ENCODE results near the gene SH3GL3.

SH3GL3 gene

GRCh38 chr15:83610132-83610531 lies 163.0 kb downstream of the SH3GL3 start:
- TF ChIP-seq CTCF (IDR thresholded peaks at IDR 0.05; ENCODE audit: low read depth, low read length), result no peak
- DNase-seq (ENCODE audit: low read depth in 2 of 2), result no peak
- H3K4me3 ChIP-seq (replicated peaks in 1 of 2; ENCODE audit: low read depth in 2 of 2, low read length in 2 of 2), result no peak overlapping the region

- no peak for TF ChIP-seq CTCF (IDR thresholded peaks at IDR 0.05; ENCODE audit: low read depth, low read length)
- H3K4me3 ChIP-seq (replicated peaks in 1 of 2; ENCODE audit: low read depth in 2 of 2, low read length in 2 of 2), result no peak overlapping the region
- DNase-seq (ENCODE audit: low read depth in 2 of 2), result no peak
These were observed 164.0 kb downstream of the SH3GL3 start for GRCh38 chr15:83610901-83611685.

GRCh38 chr15:83612226-83612625 lies 165.1 kb downstream of the SH3GL3 start:
- no peak for TF ChIP-seq CTCF (IDR thresholded peaks at IDR 0.05; ENCODE audit: low read depth, low read length)
- H3K4me3 ChIP-seq (replicated peaks in 1 of 2; ENCODE audit: low read depth in 2 of 2, low read length in 2 of 2), result no peak overlapping the region

GRCh38 chr15:83612898-83613635 lies 165.9 kb downstream of the SH3GL3 start:
- no peak for TF ChIP-seq CTCF (IDR thresholded peaks at IDR 0.05; ENCODE audit: low read depth, low read length)
- DNase-seq (ENCODE audit: low read depth in 2 of 2), result no peak
- H3K4me3 ChIP-seq (replicated peaks in 1 of 2; ENCODE audit: low read depth in 2 of 2, low read length in 2 of 2), result no peak overlapping the region

More at GRCh38 chr15:83612226-83612625, 165.1 kb downstream of the SH3GL3 start:
- DNase-seq (ENCODE audit: low read depth in 2 of 2), result no peak

- no peak for TF ChIP-seq CTCF (IDR thresholded peaks at IDR 0.05; ENCODE audit: low read depth, low read length)
- no peak overlapping the region for H3K4me3 ChIP-seq (replicated peaks in 1 of 2; ENCODE audit: low read depth in 2 of 2, low read length in 2 of 2)
- DNase-seq (ENCODE audit: low read depth in 2 of 2), result peak in 1 of 2 donors; percentile 25
These were observed 166.6 kb downstream of the SH3GL3 start for GRCh38 chr15:83613714-83614113.

- no peak for DNase-seq (ENCODE audit: low read depth in 2 of 2)
- no peak overlapping the region for H3K4me3 ChIP-seq (replicated peaks in 1 of 2; ENCODE audit: low read depth in 2 of 2, low read length in 2 of 2)
- TF ChIP-seq CTCF (IDR thresholded peaks at IDR 0.05; ENCODE audit: low read depth, low read length), result no peak
These were observed 169.7 kb downstream of the SH3GL3 start for GRCh38 chr15:83616840-83617239.
